Astrocyte of the cerebellum (primary cell): Measurements from ENCODE around the gene CDRT4.

ENCODE experiments used
- DNase-seq: peaks from one replicate; pipeline ENCODE4 v3.0.0-alpha.2; 2011; ENCODE audit warnings: low read depth
- H3K4me3 ChIP-seq: 2 replicates; pipeline ENCODE4 v1.5.1; 2011; ENCODE audit warnings: mild to moderate bottlenecking, low read depth, low read length, moderate library complexity
- CTCF ChIP-seq: IDR thresholded peaks from 2 replicates; pipeline ENCODE4 v1.5.1; 2012; ENCODE audit warnings: low read length, low read depth, moderate library complexity, mild to moderate bottlenecking; ENCODE audit errors: missing control alignments
- in situ Hi-C: cut with HindIII; loops from 2 replicates; pipeline ENCODE4 v1.10.0; 2017; ENCODE audit warnings: low sequenced_read_pairs

Gene CDRT4

GRCh38 chr17:15431196-15431595, 36.2 kb downstream of the CDRT4 start:
- in situ Hi-C loops: no loop called here
- no peak for TF ChIP-seq CTCF
- DNase-seq: no peak

GRCh38 chr17:15424521-15424920, 42.9 kb downstream of the CDRT4 start:
- DNase-seq: no peak
- no peak overlapping the region for H3K4me3 ChIP-seq
- in situ Hi-C loops: no loop called here
- no peak for TF ChIP-seq CTCF

More at GRCh38 chr17:15431196-15431595, 36.2 kb downstream of the CDRT4 start:
- no peak overlapping the region for H3K4me3 ChIP-seq

GRCh38 chr17:15422392-15422965, 44.9 kb downstream of the CDRT4 start:
- in situ Hi-C loops: no loop called here

GRCh38 chr17:15418781-15419180, 48.6 kb downstream of the CDRT4 start:
- no peak for TF ChIP-seq CTCF
- DNase-seq: no peak
- in situ Hi-C loops: no loop called here
- H3K4me3 ChIP-seq: no peak overlapping the region

More at GRCh38 chr17:15422392-15422965, 44.9 kb downstream of the CDRT4 start:
- DNase-seq: no peak
- no peak overlapping the region for H3K4me3 ChIP-seq
- TF ChIP-seq CTCF: no peak

- no peak for DNase-seq
- TF ChIP-seq CTCF: no peak
- in situ Hi-C loops: no loop called here
Observed at GRCh38 chr17:15414532-15415306, 52.7 kb downstream of the CDRT4 start.

GRCh38 chr17:15413101-15413771, 54.2 kb downstream of the CDRT4 start:
- TF ChIP-seq CTCF: no peak
- DNase-seq: no peak
- in situ Hi-C loops: no loop called here
- no peak overlapping the region for H3K4me3 ChIP-seq

More at GRCh38 chr17:15414532-15415306, 52.7 kb downstream of the CDRT4 start:
- no peak overlapping the region for H3K4me3 ChIP-seq
